Adrenal gland (tissue), 12 donors: ENCODE results near the gene MPZ. TPM values are rescaled to one million over a fixed set of nuclear protein-coding genes. Genes with fewer than 3 reads are reported as not detected.

Experiments used
- DNase-seq, 7 donors: peaks; one replicate each; pipeline ENCODE4 v3.0.0-alpha.2; 2019 to 2020
- H3K27ac ChIP-seq, 5 donors: fragments of 200-600 bp; sonication (generic) in 4 of 5; 1 replicate in 3 of 5; 2 replicates in 2 of 5; pipeline versions ENCODE4 v1.5.1 to v1.8.0; 2016 to 2020; ENCODE audit warnings: mild to moderate bottlenecking in 1 of 5
- H3K27me3 ChIP-seq: fragments of 200-600 bp; 2 replicates; pipeline ENCODE4 v1.8.0; 2021
- H3K36me3 ChIP-seq, 2 donors: fragments of 200-600 bp; replicated peaks in 1 of 2; 1 replicate in 1 of 2; 2 replicates in 1 of 2; pipeline versions ENCODE4 v1.5.1 to v1.8.0; 2018 to 2022
- H3K4me1 ChIP-seq, 2 donors: fragments of 200-600 bp; replicated peaks in 1 of 2; 1 replicate in 1 of 2; 2 replicates in 1 of 2; pipeline versions ENCODE4 v1.5.1 to v1.8.0; 2018 to 2021
- H3K4me3 ChIP-seq, 4 donors: fragments of 200-600 bp; sonication (generic) in 3 of 4; one replicate each; pipeline ENCODE4 v1.5.1; 2016 to 2018
- H3K9me3 ChIP-seq, 3 donors: fragments of 200-600 bp; sonication (generic) in 1 of 3; replicated peaks in 1 of 3; 1 replicate in 2 of 3; 2 replicates in 1 of 3; pipeline versions ENCODE4 v1.5.1 to v1.8.0; 2016 to 2021
- POLR2A ChIP-seq, 2 donors: fragments of 450-650 bp; IDR thresholded peaks; one replicate each; pipeline ENCODE4 v1.6.1; 2017; ENCODE audit warnings: antibody characterized with exemption in 2 of 2, mild to moderate bottlenecking in 2 of 2, moderate library complexity in 1 of 2
- WGBS, 4 donors: extraction: QIAGEN DNeasy Blood & Tissue Kit in 2 of 4; methylation state at CpG; one replicate each; pipeline versions ENCODE4 v1.1.5 to v1.1.7; 2013 to 2017; 5-methylcytosine and 5-hydroxymethylcytosine counted together
- intact Hi-C, 2 donors: fragments of 100-400 bp; cut with DNase I; formaldehyde crosslinking; loops; one replicate each; pipeline versions ENCODE4 v1.14.1 to v1.15.0; 2022 to 2023
- polyA plus RNA-seq, 3 donors: library from polyadenylated mRNA; stranded (reverse); fragments of 200-250 nt in 2 of 3; fragments of 350-450 nt in 1 of 3; fragmentation: Illumina TruSeq in 1 of 3; extraction: RNeasy Lipid Tissue Mini Kit (QIAGEN cat#74804) in 1 of 3; gene quantifications; one replicate each; pipeline ENCODE4 v1.2.3, GENCODE V29; 2013 to 2014
- total RNA-seq, 9 donors: library from RNA; depleted of rRNA in 4 of 9; stranded (reverse); fragments of >200 nt in 4 of 9; fragments of 120-200 nt in 1 of 9; fragmentation: NEBNext Ultra II Directional in 1 of 9; extraction: Animal tissue kit (Norgen Biotek cat#: 25700) in 1 of 9; gene quantifications; one replicate each; pipeline versions ENCODE4 v1.1.0 to v1.2.4, GENCODE V29; 2013 to 2023
- TF ChIP-seq, protein P1 (sequence below), 6 experiments: fragments of 450-650 bp in 4 of 6; fragments of 200-600 bp in 2 of 6; sonication (generic) in 1 of 6; IDR thresholded peaks; 1 replicate in 5 of 6; 2 replicates in 1 of 6; pipeline versions ENCODE4 v1.5.1 to v1.8.0; 2016 to 2021; ENCODE audit warnings: antibody characterized with exemption in 6 of 6, mild to moderate bottlenecking in 2 of 6, moderate library complexity in 1 of 6
- donor health status: healthy with polysubstance abuse.
- donor health status: Bipolar disorder and iron deficiency.
- donor health status: DM: yes; HTN: yes; CAD: no.
- donor health status: DM: no; HTN: no; CAD: no.
- donor health status: DM: no; HTN: no; CAD: no.
- donor health status: DM: yes; HTN: yes; CAD: no.

The MPZ gene
- total and polyA plus RNA-seq, 12 donors, result 0.66 to 10.3 (median 4.0) TPM

DNA sequence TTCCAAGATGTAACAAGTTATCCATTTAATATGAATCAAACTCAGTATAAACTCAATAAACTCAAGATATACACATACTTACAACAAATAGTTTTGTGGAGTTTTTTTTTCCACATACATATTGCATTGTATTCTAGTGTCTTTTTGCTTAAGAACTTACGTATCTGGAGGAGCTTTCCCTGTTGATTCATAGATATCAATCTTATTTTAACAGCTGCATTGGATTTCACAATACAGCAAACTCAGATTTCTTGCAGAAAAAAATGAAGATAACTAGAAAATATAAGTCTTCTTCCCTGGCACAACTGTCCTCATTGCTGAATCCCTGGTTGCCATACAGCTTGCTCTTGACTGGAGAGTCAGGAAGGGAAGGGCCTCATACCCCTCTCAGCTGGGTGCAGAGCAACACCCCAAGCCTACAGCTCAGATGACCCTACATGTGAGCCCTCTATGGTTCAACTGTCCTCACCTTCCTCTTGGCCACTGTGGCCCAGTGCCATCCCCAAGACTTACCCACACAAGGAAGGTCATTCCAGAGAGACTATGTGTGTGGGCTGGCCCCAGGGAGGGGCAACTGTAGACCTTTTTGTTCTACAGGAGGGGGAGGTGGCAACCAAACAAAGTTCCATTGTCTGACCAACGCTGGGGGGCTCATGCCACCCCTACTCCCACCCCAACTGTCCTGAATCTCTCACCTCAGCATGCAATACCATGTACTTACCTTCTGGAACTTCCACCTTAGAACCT, 1.7 kb downstream of the MPZ start:
- peaks cover 0 to 4% of the 10 kb centered on the region in 2 donors for H3K36me3 ChIP-seq
- H3K4me1 ChIP-seq, result peaks cover 16 to 26% of the 10 kb centered on the region in 2 donors
- no peak for TF ChIP-seq POLR2A (IDR thresholded peaks at IDR 0.05)
- TF ChIP-seq, protein P1, sequence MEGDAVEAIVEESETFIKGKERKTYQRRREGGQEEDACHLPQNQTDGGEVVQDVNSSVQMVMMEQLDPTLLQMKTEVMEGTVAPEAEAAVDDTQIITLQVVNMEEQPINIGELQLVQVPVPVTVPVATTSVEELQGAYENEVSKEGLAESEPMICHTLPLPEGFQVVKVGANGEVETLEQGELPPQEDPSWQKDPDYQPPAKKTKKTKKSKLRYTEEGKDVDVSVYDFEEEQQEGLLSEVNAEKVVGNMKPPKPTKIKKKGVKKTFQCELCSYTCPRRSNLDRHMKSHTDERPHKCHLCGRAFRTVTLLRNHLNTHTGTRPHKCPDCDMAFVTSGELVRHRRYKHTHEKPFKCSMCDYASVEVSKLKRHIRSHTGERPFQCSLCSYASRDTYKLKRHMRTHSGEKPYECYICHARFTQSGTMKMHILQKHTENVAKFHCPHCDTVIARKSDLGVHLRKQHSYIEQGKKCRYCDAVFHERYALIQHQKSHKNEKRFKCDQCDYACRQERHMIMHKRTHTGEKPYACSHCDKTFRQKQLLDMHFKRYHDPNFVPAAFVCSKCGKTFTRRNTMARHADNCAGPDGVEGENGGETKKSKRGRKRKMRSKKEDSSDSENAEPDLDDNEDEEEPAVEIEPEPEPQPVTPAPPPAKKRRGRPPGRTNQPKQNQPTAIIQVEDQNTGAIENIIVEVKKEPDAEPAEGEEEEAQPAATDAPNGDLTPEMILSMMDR (IDR thresholded peaks at IDR 0.05), result no peak
- intact Hi-C loops, result loop anchor here (5.0 kb wide), 1 partner anchor 59 kb away; the partner anchor contains the start of gene CFAP126 (in 2 of the 2)
- no peaks in the 10 kb centered on the region for H3K27me3 ChIP-seq
- no peak overlapping the region for H3K4me3 ChIP-seq
- H3K27ac ChIP-seq, result peak overlapping the region in 3 of 5 donors; percentile 0 to 71 (median 16)
- WGBS, 4 donors, result 42 to 58% (median 48%) methylated on average over 2 of the region's 2 CpGs
- DNase-seq, result no peak
- H3K9me3 ChIP-seq, result no peaks in the 10 kb centered on the region

DNA sequence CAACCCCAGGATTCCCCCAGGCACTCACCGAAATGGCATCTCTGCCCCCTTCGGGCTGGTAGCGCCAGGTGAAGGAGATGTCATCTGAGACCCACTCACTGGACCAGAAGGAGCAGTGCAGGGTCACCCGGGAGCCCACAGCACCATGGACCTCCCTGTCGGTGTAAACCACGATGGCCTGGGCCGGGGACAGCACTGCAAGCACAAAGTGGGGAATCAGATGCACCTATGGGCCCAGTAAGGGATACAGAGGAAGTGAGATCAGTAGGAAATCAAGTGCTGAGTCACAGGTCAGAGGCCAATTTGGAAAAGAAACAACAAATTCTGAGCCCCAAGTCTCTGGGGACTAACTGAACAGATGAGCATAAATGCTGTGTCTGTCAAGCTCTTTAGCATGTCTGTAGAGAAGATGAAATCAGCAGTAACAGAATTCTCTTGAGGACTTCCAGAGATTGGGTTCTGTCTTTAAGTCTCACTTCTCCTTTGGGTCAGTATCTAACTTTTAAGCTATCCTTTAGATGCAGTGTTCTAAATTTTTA, 2.5 kb downstream of the MPZ start:
- H3K36me3 ChIP-seq, result peaks cover 0 to 4% of the 10 kb centered on the region in 2 donors
- no peaks in the 10 kb centered on the region for H3K9me3 ChIP-seq
- H3K27ac ChIP-seq, result peak overlapping the region in 4 of 5 donors; percentile 27 to 77 (median 61)
- no peaks in the 10 kb centered on the region for H3K27me3 ChIP-seq
- DNase-seq, result peak in 5 of 7 donors; percentile 15 to 57 (median 27)
- TF ChIP-seq POLR2A (IDR thresholded peaks at IDR 0.05), result no peak
- TF ChIP-seq, protein P1 (IDR thresholded peaks at IDR 0.05), result no peak
- H3K4me1 ChIP-seq, result peaks cover 16 to 26% of the 10 kb centered on the region in 2 donors
- H3K4me3 ChIP-seq, result no peak overlapping the region
- intact Hi-C loops, result loop anchor here (5.0 kb wide), 1 partner anchor 60 kb away; the partner anchor contains the start of gene CFAP126 (in 2 of the 2)
- 83 to 93% (median 89%) methylated on average over 7 of the region's 7 CpGs for WGBS, 4 donors

DNA sequence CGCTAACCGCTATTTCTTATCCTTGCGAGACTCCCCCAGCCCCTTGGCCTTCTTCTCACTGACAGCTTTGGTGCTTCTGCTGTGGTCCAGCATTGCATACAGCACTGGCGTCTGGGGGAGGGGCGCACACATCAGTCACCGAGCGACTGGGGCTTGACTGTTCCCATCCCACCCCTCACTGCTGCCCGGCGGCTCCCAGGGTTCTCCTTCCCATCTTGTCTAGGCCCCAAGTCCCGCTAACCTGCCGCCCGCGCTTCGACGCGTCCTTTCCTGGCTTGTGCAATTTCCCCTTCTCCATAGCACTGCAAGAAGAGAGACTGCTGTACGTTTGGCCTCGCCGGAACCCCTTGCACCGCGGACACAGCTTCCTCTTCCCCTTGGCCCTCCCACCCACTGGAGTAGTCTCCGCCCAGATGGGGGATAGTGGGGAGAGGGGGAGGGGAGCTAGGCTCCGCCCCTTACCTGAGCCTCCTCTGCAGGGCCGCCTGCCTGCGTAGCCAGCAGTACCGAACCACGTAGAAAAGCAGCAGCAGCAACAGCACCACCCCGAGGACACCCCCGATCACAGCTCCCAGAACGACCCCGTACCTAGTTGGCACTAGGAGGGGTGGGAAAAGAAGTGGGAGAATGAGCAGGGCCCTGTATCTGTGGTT, 3.8 kb downstream of the MPZ start:
- TF ChIP-seq, protein P1 (IDR thresholded peaks at IDR 0.05), result peak in 2 of 6 experiments; percentile 14 to 19
- TF ChIP-seq POLR2A (IDR thresholded peaks at IDR 0.05), result peak; percentile 5 to 54
- Histone ChIP-seq H3K36me3 (peaks cover 0 to 4% of the 10 kb centered on the region in 2 donors), H3K9me3 (no peaks in the 10 kb centered on the region), H3K27me3 (no peaks in the 10 kb centered on the region), H3K4me1 (peaks cover 16 to 25% of the 10 kb centered on the region in 2 donors), H3K27ac (peak overlapping the region in 4 of 5 donors; percentile 10 to 82 (median 61)), H3K4me3 (peak overlapping the region; percentile 31 to 74 (median 47))
- peak; percentile 74 to 88 (median 78) for DNase-seq
- 0 to 7% (median 2%) methylated on average over 18 to 31 of the region's 31 CpGs for WGBS, 4 donors
- intact Hi-C loops, result loop anchor here (5.0 kb wide), 1 partner anchor 61 kb away; the partner anchor contains the start of gene CFAP126 (in 2 of the 2)
